ENCODE data around the gene CCDC71.

DNA sequence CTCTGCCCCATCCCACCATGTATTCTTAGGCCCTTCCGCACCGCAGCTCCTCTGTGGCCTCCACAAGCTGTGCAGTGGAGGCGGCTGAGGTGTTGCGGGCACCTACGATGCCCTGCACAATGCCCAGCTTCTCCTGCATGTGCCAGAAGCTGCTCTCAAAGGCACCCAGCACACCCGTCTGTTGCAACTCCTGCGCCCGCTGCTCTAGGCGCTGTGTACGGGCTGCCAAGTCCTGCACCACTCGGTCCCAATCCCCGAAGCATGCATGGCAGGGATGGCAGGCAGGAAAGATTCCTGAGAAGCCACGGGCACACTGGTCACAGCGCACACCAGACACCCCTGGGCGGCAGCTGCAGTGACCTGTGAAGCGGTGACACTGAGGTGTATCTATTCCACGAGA, 42.4 kb downstream of the CCDC71 start:
- no peak for TF ChIP-seq GATA2 (IDR thresholded peaks at IDR 0.05; ENCODE audit: low read depth, low read length)
- TF ChIP-seq GATA3 (IDR thresholded peaks at IDR 0.05; ENCODE audit: low read depth, low read length): no peak
